ENCODE data around the gene SLC10A7.

- TF ChIP-seq CTCF (IDR thresholded peaks at IDR 0.05; ENCODE audit: control extremely low read depth in 1 of 3, insufficient read depth in 1 of 3, low read depth in 1 of 3, low read length in 3 of 3) (no peak), USF2 (IDR thresholded peaks at IDR 0.05; ENCODE audit: low read length) (no peak), ATF3 (IDR thresholded peaks at IDR 0.05; ENCODE audit: insufficient read depth, low read depth, low read length) (no peak), YY1 (IDR thresholded peaks at IDR 0.05; ENCODE audit: low read depth, low read length) (no peak), GABPA (IDR thresholded peaks at IDR 0.05; ENCODE audit: borderline replicate concordance, insufficient read depth, low read length) (no peak), TEAD4 (IDR thresholded peaks at IDR 0.05; ENCODE audit: low read depth, low read length) (no peak), MAX (IDR thresholded peaks at IDR 0.05) (no peak), RFX5 (IDR thresholded peaks at IDR 0.05; ENCODE audit: borderline replicate concordance, low read depth, low read length) (no peak), POLR2AphosphoS5 (IDR thresholded peaks at IDR 0.05; ENCODE audit: low read depth, low read length) (no peak)
These were observed 309.0 kb downstream of the SLC10A7 start for GRCh38 chr4:146212781-146213180.
